HCT116 (cell line): ENCODE data around the gene GAREM2. TPM values are rescaled to one million over a fixed set of nuclear protein-coding genes. Genes with fewer than 3 reads are reported as not detected.

ENCODE experiments used
- ATAC-seq: fragments of 200-7000 bp; cut with Tn5 transposase; 2 replicates; pipeline ENCODE4 v1.9.1; 2020; ENCODE audit warnings: mild to moderate bottlenecking, moderate library complexity
- BruUV-seq: library from RNA; stranded (reverse); fragments of 400-500 nt; replicated peaks from 2 replicates; lab custom pipeline; 2021; lab: Mats Ljungman, UMichigan
- CTCF ChIA-PET: fragments of 300-600 bp; sonication (Branson Sonifier 250); formaldehyde crosslinking; loops from one replicate; lab custom pipeline; 2021; ENCODE audit warnings: antibody characterized with exemption; lab: Charles Lee
- POLR2A ChIA-PET: fragments of 300-600, 350-600 bp; sonication (Branson Sonifier 250); formaldehyde crosslinking; loops from one replicate; lab custom pipeline; 2021; ENCODE audit warnings: antibody characterized with exemption; lab: Charles Lee
- RAD21 ChIA-PET, 2 experiments: fragments of 300-600 bp; sonication (Branson Sonifier 250); formaldehyde crosslinking; loops; one replicate each; lab custom pipeline; 2023; ENCODE audit warnings: low total read pairs in 2 of 2; ENCODE audit not compliant: uncharacterized antibody in 2 of 2, unreplicated experiment in 2 of 2, low non-redundant PET in 1 of 2; lab: Charles Lee
- DNase-seq: peaks from one replicate; pipeline ENCODE4 v3.0.0-alpha.2; 2010; ENCODE audit warnings: low read depth, low spot score
- H2AFZ ChIP-seq: fragments of 200-600 bp; shearing (Covaris generic), sonication (generic); 2 replicates; pipeline ENCODE4 v1.6.1; 2017; ENCODE audit warnings: low read depth, mixed run types, mixed read lengths, antibody characterized with exemption, low read length; ENCODE audit not compliant: poor library complexity, severe bottlenecking
- H3K27ac ChIP-seq: 2 replicates; pipeline ENCODE4 v1.5.1; 2012; ENCODE audit warnings: low read depth, low read length
- H3K27me3 ChIP-seq: fragments of 200-600 bp; sonication (generic); 2 replicates; pipeline ENCODE4 v1.6.1; 2016; ENCODE audit warnings: mixed run types, low read length, mixed read lengths; ENCODE audit not compliant: insufficient read depth
- H3K36me3 ChIP-seq, 2 experiments: fragments of 200-500 bp in 1 of 2; fragments of 200-600 bp in 1 of 2; sonication (Bioruptor generic) in 1 of 2; sonication (generic) in 1 of 2; 2 replicates each; pipeline versions ENCODE4 v1.5.1 to v1.6.1; 2014 to 2016; ENCODE audit warnings: low read length in 2 of 2, inconsistent platforms in 1 of 2, mixed read lengths in 1 of 2, mixed run types in 1 of 2; ENCODE audit not compliant: insufficient read depth in 2 of 2, control insufficient read depth in 1 of 2
- H3K4me1 ChIP-seq, 2 experiments: fragments of 200-600 bp in 1 of 2; sonication (generic) in 1 of 2; 2 replicates each; pipeline versions ENCODE4 v1.5.1 to v1.6.1; 2012 to 2017; ENCODE audit warnings: low read length in 2 of 2, inconsistent platforms in 1 of 2, mild to moderate bottlenecking in 1 of 2, mixed read lengths in 1 of 2, mixed run types in 1 of 2, moderate library complexity in 1 of 2; ENCODE audit not compliant: insufficient read depth in 2 of 2, control insufficient read depth in 1 of 2
- H3K4me2 ChIP-seq: fragments of 200-600 bp; sonication (generic); 2 replicates; pipeline ENCODE4 v1.6.1; 2017; ENCODE audit warnings: mixed run types, low read length, mixed read lengths
- H3K4me3 ChIP-seq, 2 experiments: fragments of 200-600 bp in 1 of 2; sonication (generic) in 1 of 2; replicated peaks in 1 of 2; 2 replicates each; pipeline ENCODE4 v1.5.1; 2011 to 2016; ENCODE audit warnings: low read length in 2 of 2, control low read depth in 1 of 2, low read depth in 1 of 2, mild to moderate bottlenecking in 1 of 2, mixed read lengths in 1 of 2, mixed run types in 1 of 2
- H3K79me2 ChIP-seq: fragments of 200-600 bp; sonication (generic); 2 replicates; pipeline ENCODE4 v1.6.1; 2017; ENCODE audit warnings: mild to moderate bottlenecking, mixed run types, low read length, moderate library complexity, mixed read lengths; ENCODE audit not compliant: insufficient read depth
- H3K9ac ChIP-seq: fragments of 200-600 bp; sonication (generic); 2 replicates; pipeline ENCODE4 v1.6.1; 2016; ENCODE audit warnings: low read length, mixed read lengths
- H3K9me2 ChIP-seq: fragments of 200-600 bp; sonication (generic), shearing (Covaris generic); 2 replicates; pipeline ENCODE4 v1.6.1; 2017; ENCODE audit warnings: mixed run types, mild to moderate bottlenecking, moderate library complexity; ENCODE audit not compliant: insufficient read depth
- H3K9me3 ChIP-seq, 2 experiments: fragments of 200-500 bp in 1 of 2; fragments of 200-600 bp in 1 of 2; sonication (Bioruptor generic) in 1 of 2; sonication (generic) in 1 of 2; 2 replicates each; pipeline ENCODE4 v1.6.1; 2014 to 2017; ENCODE audit warnings: low read length in 2 of 2, mixed read lengths in 2 of 2, inconsistent platforms in 1 of 2, low read depth in 1 of 2, mild to moderate bottlenecking in 1 of 2, mixed run types in 1 of 2, moderate library complexity in 1 of 2; ENCODE audit not compliant: control insufficient read depth in 1 of 2, insufficient read depth in 1 of 2
- H4K20me1 ChIP-seq: fragments of 200-600 bp; sonication (generic), shearing (Covaris generic); 2 replicates; pipeline ENCODE4 v1.6.1; 2017; ENCODE audit warnings: mixed run types, mild to moderate bottlenecking, moderate library complexity; ENCODE audit not compliant: insufficient read depth
- ATF3 ChIP-seq: IDR thresholded peaks from 2 replicates; pipeline ENCODE4 v1.6.1; 2012
- CBX3 ChIP-seq: IDR thresholded peaks from 2 replicates; pipeline ENCODE4 v1.6.1; 2012; ENCODE audit warnings: low read depth
- CEBPB ChIP-seq: IDR thresholded peaks from 2 replicates; pipeline ENCODE4 v1.6.1; 2012; ENCODE audit warnings: low read depth
- EGR1 ChIP-seq: IDR thresholded peaks from 2 replicates; pipeline ENCODE4 v1.6.1; 2012; ENCODE audit warnings: low read depth
- EZH2 ChIP-seq: fragments of 200-600 bp; sonication (generic); IDR thresholded peaks from 2 replicates; pipeline ENCODE4 v1.6.1; 2017; ENCODE audit warnings: antibody characterized with exemption, mixed run types
- EZH2phosphoT487 ChIP-seq: fragments of 200-600 bp; IDR thresholded peaks from 2 replicates; pipeline ENCODE4 v1.6.1; 2018; ENCODE audit warnings: antibody characterized with exemption, borderline replicate concordance
- FOSL1 ChIP-seq: IDR thresholded peaks from 2 replicates; pipeline ENCODE4 v1.6.1; 2012; ENCODE audit warnings: low read depth
- JUND ChIP-seq: IDR thresholded peaks from 2 replicates; pipeline ENCODE4 v1.6.1; 2012
- POLR2A ChIP-seq: IDR thresholded peaks from 2 replicates; pipeline ENCODE4 v1.7.0; 2011; ENCODE audit warnings: borderline replicate concordance; ENCODE audit not compliant: insufficient read depth, insufficient read length; ENCODE audit errors: extremely low read depth
- POLR2AphosphoS5 ChIP-seq: IDR thresholded peaks from 2 replicates; pipeline ENCODE4 v1.6.1; 2011; ENCODE audit warnings: mild to moderate bottlenecking, low read depth, low read length, moderate library complexity
- REST ChIP-seq: IDR thresholded peaks from 2 replicates; pipeline ENCODE4 v1.6.1; 2012; ENCODE audit warnings: low read depth
- SIN3A ChIP-seq: IDR thresholded peaks from 2 replicates; pipeline ENCODE4 v1.6.1; 2012; ENCODE audit warnings: low read depth
- SP1 ChIP-seq: IDR thresholded peaks from 2 replicates; pipeline ENCODE4 v1.6.1; 2012; ENCODE audit warnings: low read depth
- SRF ChIP-seq: IDR thresholded peaks from 2 replicates; pipeline ENCODE4 v1.6.1; 2012; ENCODE audit warnings: low read depth
- TCF7L2 ChIP-seq: IDR thresholded peaks from 2 replicates; pipeline ENCODE4 v1.7.0; 2011; ENCODE audit warnings: borderline replicate concordance, inconsistent platforms; ENCODE audit not compliant: insufficient read depth, insufficient read length; ENCODE audit errors: extremely low read depth
- YY1 ChIP-seq: IDR thresholded peaks from 2 replicates; pipeline ENCODE4 v1.6.1; 2011; ENCODE audit warnings: low read length, low read depth, moderate library complexity, mild to moderate bottlenecking; ENCODE audit not compliant: insufficient replicate concordance; ENCODE audit errors: extremely low read depth
- ZBTB33 ChIP-seq: IDR thresholded peaks from 2 replicates; pipeline ENCODE4 v1.6.1; 2011; ENCODE audit warnings: mild to moderate bottlenecking, low read length, moderate library complexity; ENCODE audit not compliant: insufficient replicate concordance; ENCODE audit errors: extremely low read depth
- ZFX ChIP-seq: fragments of 450-650 bp; IDR thresholded peaks from 2 replicates; pipeline ENCODE4 v1.6.1; 2017
- ZNF274 ChIP-seq: fragments of 200-500 bp; sonication (Bioruptor generic); IDR thresholded peaks from 2 replicates; pipeline ENCODE4 v1.6.1; 2014; ENCODE audit warnings: mild to moderate bottlenecking, low read depth, low read length, inconsistent platforms
- intact Hi-C: fragments of 100-400 bp; cut with micrococcal nuclease; formaldehyde crosslinking; loops from 2 replicates; pipeline ENCODE4 v1.10.0; 2022
- total RNA-seq: library from RNA; stranded (reverse); gene quantifications from one replicate; pipeline ENCODE4 v1.2.1, GENCODE V29; 2021; ENCODE audit not compliant: unreplicated experiment

The GAREM2 gene
- total RNA-seq, 1 experiment from 2014 or later = 13.3 TPM

GRCh38 chr2:26202981-26203490 is 30.1 kb downstream of the GAREM2 start:
- no peak for ATAC-seq
- peaks cover 9 to 22% of the 10 kb centered on the region in 2 experiments; a peak in 3 of 4 replicates for H3K36me3 ChIP-seq

More at GRCh38 chr2:26202981-26203490, 30.1 kb downstream of the GAREM2 start:
- Histone ChIP-seq H3K4me3 (no peak overlapping the region), H3K9me2 (no peaks in the 10 kb centered on the region), H3K79me2 (no peaks in the 10 kb centered on the region), H3K27me3 (no peaks in the 10 kb centered on the region), H2AFZ (no peak overlapping the region), H4K20me1 (no peaks in the 10 kb centered on the region), H3K27ac (no peak overlapping the region), H3K4me2 (no peak overlapping the region), H3K9me3 (no peaks in the 10 kb centered on the region), H3K4me1 (no peaks in the 10 kb centered on the region), H3K9ac (no peak overlapping the region)
- TSS peak; percentile 27 for BruUV-seq
- TF ChIP-seq SP1 = no peak
- no peak for TF ChIP-seq JUND
- no peak for TF ChIP-seq FOSL1
- TF ChIP-seq POLR2AphosphoS5 = no peak
- no peak for TF ChIP-seq EZH2phosphoT487
- TF ChIP-seq ZFX = no peak
- no peak for TF ChIP-seq SRF
- no peak for TF ChIP-seq REST
- TF ChIP-seq CBX3 = no peak
- TF ChIP-seq ZNF274 = no peak
- no peak for TF ChIP-seq ATF3
- TF ChIP-seq POLR2A = no peak
- TF ChIP-seq TCF7L2 = no peak
- no peak for TF ChIP-seq EGR1
- TF ChIP-seq SIN3A = no peak
- TF ChIP-seq EZH2 = no peak
- TF ChIP-seq YY1 = no peak
- no peak for TF ChIP-seq ZBTB33
- no peak for TF ChIP-seq CEBPB
- CTCF ChIA-PET = no interaction called here
- POLR2A ChIA-PET = no interaction called here
- RAD21 ChIA-PET = no interaction called here
- no peak for DNase-seq
- intact Hi-C loops = no loop called here
